Lower leg skin (tissue), 3 donors: ENCODE data around the gene CMYA5.

Source experiments
- POLR2A ChIP-seq, 2 donors: fragments of 450-650 bp; IDR thresholded peaks; one replicate each; pipeline ENCODE4 v1.6.1; 2016 to 2017; ENCODE audit warnings: antibody characterized with exemption in 2 of 2, mild to moderate bottlenecking in 1 of 2, moderate library complexity in 1 of 2
- TF ChIP-seq, protein P1 (sequence below), 3 donors: fragments of 450-650 bp; IDR thresholded peaks; one replicate each; pipeline ENCODE4 v1.5.1; 2016; ENCODE audit warnings: antibody characterized with exemption in 3 of 3, mild to moderate bottlenecking in 3 of 3, moderate library complexity in 2 of 3

DNA sequence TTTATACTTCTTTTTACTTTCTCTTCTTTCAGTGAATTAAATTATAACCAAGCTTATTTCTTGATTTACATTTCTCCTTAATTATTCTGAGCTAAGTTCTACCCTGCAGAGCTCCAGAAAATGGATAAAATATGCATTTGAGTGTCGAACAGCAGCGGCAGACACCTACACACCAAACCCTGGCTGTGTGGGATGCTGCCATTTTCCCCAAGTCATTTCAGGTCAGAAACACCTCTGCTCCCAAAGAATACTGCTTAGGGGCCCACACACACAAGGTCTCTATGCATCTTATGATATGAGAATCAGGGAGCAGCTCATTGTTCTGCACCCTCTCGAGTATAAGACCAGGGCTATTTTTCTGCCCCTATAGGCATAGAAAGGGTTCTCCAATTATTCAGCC is 122.3 kb downstream of the CMYA5 start:
- TF ChIP-seq, protein P1, sequence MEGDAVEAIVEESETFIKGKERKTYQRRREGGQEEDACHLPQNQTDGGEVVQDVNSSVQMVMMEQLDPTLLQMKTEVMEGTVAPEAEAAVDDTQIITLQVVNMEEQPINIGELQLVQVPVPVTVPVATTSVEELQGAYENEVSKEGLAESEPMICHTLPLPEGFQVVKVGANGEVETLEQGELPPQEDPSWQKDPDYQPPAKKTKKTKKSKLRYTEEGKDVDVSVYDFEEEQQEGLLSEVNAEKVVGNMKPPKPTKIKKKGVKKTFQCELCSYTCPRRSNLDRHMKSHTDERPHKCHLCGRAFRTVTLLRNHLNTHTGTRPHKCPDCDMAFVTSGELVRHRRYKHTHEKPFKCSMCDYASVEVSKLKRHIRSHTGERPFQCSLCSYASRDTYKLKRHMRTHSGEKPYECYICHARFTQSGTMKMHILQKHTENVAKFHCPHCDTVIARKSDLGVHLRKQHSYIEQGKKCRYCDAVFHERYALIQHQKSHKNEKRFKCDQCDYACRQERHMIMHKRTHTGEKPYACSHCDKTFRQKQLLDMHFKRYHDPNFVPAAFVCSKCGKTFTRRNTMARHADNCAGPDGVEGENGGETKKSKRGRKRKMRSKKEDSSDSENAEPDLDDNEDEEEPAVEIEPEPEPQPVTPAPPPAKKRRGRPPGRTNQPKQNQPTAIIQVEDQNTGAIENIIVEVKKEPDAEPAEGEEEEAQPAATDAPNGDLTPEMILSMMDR (IDR thresholded peaks at IDR 0.05) = no peak
- TF ChIP-seq POLR2A (IDR thresholded peaks at IDR 0.05) = no peak
